GM11168 (cell line): ENCODE data around the gene FKBP14.
"Not testable (repeated sequence)": the region's sequence is repeated elsewhere in the genome, so short reads cannot be mapped to it uniquely, and the experiment has no call there.

ENCODE experiments used
- in situ Hi-C: fragments of 300-500 bp; cut with MboI; formaldehyde crosslinking; loops from one replicate; pipeline ENCODE4 v1.12.0; 2022; ENCODE audit warnings: low sequenced_read_pairs; ENCODE audit not compliant: unreplicated experiment

Gene FKBP14

DNA sequence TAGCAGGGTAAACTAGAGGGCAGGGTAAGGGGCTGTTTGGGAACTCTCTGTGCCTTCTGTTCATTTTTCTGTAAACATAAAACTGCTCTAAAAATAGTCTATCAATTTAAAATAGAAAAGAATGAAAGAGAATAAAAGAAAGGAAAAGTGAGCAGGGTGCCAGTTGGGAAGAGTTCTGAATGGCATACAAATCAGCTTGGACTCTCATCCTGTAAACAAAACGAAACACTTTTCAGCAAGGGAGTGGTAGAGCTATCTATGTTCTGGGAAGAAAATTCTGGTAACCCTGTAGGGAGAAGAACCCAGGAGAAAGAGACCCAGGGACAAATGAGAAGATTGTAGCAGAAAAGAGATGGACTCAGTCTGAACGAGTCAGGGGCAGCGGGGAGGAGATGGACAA, 61.5 kb downstream of the FKBP14 start:
- in situ Hi-C loops = no loop called here

- in situ Hi-C loops = no loop called here
Observed at GRCh38 chr7:29962035-29962434, 64.5 kb downstream of the FKBP14 start.

- in situ Hi-C loops = not testable (repeated sequence)
Observed at GRCh38 chr7:29961611-29962010, 64.9 kb downstream of the FKBP14 start.
